Stimulated activated CD4-positive, alpha-beta T cell treated with anti-CD3 and anti-CD28 coated beads, Interleukin-2, amount 100 ng/mL, for 4 hours (primary cell): Measurements from ENCODE around the gene CIT.

Experiments
- DNase-seq: peaks from one replicate; pipeline ENCODE4 v3.0.0-alpha.2; 2020; ENCODE audit warnings: low read depth

Gene CIT

GRCh38 chr12:119802472-119802871 lies 74.6 kb downstream of the CIT start:
- no peak for DNase-seq

- no peak for DNase-seq
Observed at GRCh38 chr12:119797090-119797489, 80.0 kb downstream of the CIT start.

- no peak for DNase-seq
Observed at GRCh38 chr12:119796292-119796691, 80.8 kb downstream of the CIT start.

- DNase-seq = no peak
Observed at GRCh38 chr12:119791453-119791852, 85.7 kb downstream of the CIT start.

GRCh38 chr12:119788786-119789185 lies 88.3 kb downstream of the CIT start:
- DNase-seq = no peak

- DNase-seq = no peak
Observed at GRCh38 chr12:119786539-119786938, 90.6 kb downstream of the CIT start.

- DNase-seq = no peak
Observed at GRCh38 chr12:119784673-119785072, 92.4 kb downstream of the CIT start.

- no peak for DNase-seq
Observed at GRCh38 chr12:119783787-119784186, 93.3 kb downstream of the CIT start.

- DNase-seq = no peak
Observed at GRCh38 chr12:119781804-119782203, 95.3 kb downstream of the CIT start.

GRCh38 chr12:119780786-119781434 lies 96.2 kb downstream of the CIT start:
- no peak for DNase-seq

GRCh38 chr12:119775246-119775895 lies 101.7 kb downstream of the CIT start:
- no peak for DNase-seq

- DNase-seq = no peak
Observed at GRCh38 chr12:119772431-119772830, 104.7 kb downstream of the CIT start.

GRCh38 chr12:119770146-119770545 lies 107.0 kb downstream of the CIT start:
- DNase-seq = no peak

- no peak for DNase-seq
Observed at GRCh38 chr12:119762619-119763018, 114.5 kb downstream of the CIT start.

GRCh38 chr12:119758722-119759121 lies 118.4 kb downstream of the CIT start:
- DNase-seq = no peak

- DNase-seq = no peak
Observed at GRCh38 chr12:119758234-119758633, 118.9 kb downstream of the CIT start.

- no peak for DNase-seq
Observed at GRCh38 chr12:119751961-119752360, 125.2 kb downstream of the CIT start.

GRCh38 chr12:119749666-119750065 lies 127.5 kb downstream of the CIT start:
- DNase-seq = no peak

GRCh38 chr12:119748497-119748896 lies 128.6 kb downstream of the CIT start:
- no peak for DNase-seq

- DNase-seq = no peak
Observed at GRCh38 chr12:119746169-119746568, 131.0 kb downstream of the CIT start.

- no peak for DNase-seq
Observed at GRCh38 chr12:119744900-119745606, 132.1 kb downstream of the CIT start.

GRCh38 chr12:119742700-119743099 lies 134.4 kb downstream of the CIT start:
- DNase-seq = no peak

GRCh38 chr12:119740830-119741229 lies 136.3 kb downstream of the CIT start:
- no peak for DNase-seq
